ENCODE measurements around the gene SLC39A9. TPM values are rescaled to one million over a fixed set of nuclear protein-coding genes. Genes with fewer than 3 reads are reported as not detected.

Gene SLC39A9
- total RNA-seq, 2 experiments from 2014 or later = 86.5 to 91.7 TPM

DNA sequence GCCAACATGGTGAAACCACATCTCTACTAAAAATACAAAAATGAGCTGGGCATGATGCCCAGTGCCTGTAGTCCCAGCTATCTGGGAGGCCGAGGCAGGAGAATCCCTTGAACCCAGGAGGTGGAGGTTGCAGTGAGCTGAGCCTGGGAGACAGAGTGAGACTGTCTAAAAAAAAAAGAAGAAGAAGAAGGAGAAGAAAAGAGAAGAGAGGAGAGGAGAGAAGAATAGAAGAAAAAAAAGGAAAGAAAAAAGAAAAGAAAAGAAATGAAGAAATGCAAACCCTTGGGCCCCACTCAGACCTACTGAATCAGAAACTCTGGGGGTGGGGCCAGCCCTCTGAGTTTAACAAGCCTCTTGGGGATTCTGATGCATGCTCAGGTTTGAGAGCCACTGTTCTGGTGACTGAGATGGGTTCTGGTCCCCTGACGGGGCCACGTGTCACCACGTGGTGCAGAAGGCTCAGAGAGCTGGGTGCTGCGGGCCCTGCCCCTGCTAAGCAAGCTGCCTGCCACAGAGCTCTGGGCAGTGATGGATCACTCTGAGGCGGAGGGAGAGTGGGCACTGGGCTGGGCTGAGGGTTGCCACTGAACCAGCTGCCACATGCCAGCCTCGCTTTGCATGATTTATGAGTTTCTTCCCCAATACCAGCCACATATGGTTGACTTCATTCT lies 37.9 kb upstream of the SLC39A9 start:
- Histone ChIP-seq H3K4me3 (ENCODE audit: low read depth, low read length, poor library complexity, severe bottlenecking) (no peak overlapping the region), H4K20me1 (ENCODE audit: insufficient read depth, low read length) (no peaks in the 10 kb centered on the region), H3K79me2 (ENCODE audit: insufficient read depth, low read depth, low read length) (no peaks in the 10 kb centered on the region), H3K4me2 (ENCODE audit: low read length) (no peak overlapping the region), H3K4me1 (ENCODE audit: insufficient read depth, low read length, poor library complexity, severe bottlenecking) (peaks cover 13% of the 10 kb centered on the region), H2AFZ (ENCODE audit: low read length) (peak overlapping the region; percentile 11; the same call in 1 of the 2 replicates), H3K9me2 (ENCODE audit: insufficient read depth, low read length) (no peaks in the 10 kb centered on the region), H3K9me3 (ENCODE audit: low read length) (no peaks in the 10 kb centered on the region), H3K27ac (ENCODE audit: low read depth, low read length, poor library complexity, severe bottlenecking) (no peak overlapping the region), H3K36me3 (ENCODE audit: insufficient read depth, low read length) (no peaks in the 10 kb centered on the region)
- DNase-seq (ENCODE audit: low spot score) = peak; percentile 54
- ChIA-PET POLR2A (interaction anchor here (0.7 kb wide), 1 partner anchor 248 kb away, joined by 3 read pairs; no protein-coding TSS in a partner anchor), CTCF (ENCODE audit: unreplicated experiment) (interaction anchor here (0.6 kb wide), 1 partner anchor 221 kb away, joined by 3 read pairs; no protein-coding TSS in a partner anchor)
- no TSS peak for BruUV-seq (replicated peaks)
- TF ChIP-seq EZH2phosphoT487 (IDR thresholded peaks at IDR 0.05; ENCODE audit: borderline replicate concordance, low read depth, low read length) = no peak
- TF ChIP-seq, protein P1, sequence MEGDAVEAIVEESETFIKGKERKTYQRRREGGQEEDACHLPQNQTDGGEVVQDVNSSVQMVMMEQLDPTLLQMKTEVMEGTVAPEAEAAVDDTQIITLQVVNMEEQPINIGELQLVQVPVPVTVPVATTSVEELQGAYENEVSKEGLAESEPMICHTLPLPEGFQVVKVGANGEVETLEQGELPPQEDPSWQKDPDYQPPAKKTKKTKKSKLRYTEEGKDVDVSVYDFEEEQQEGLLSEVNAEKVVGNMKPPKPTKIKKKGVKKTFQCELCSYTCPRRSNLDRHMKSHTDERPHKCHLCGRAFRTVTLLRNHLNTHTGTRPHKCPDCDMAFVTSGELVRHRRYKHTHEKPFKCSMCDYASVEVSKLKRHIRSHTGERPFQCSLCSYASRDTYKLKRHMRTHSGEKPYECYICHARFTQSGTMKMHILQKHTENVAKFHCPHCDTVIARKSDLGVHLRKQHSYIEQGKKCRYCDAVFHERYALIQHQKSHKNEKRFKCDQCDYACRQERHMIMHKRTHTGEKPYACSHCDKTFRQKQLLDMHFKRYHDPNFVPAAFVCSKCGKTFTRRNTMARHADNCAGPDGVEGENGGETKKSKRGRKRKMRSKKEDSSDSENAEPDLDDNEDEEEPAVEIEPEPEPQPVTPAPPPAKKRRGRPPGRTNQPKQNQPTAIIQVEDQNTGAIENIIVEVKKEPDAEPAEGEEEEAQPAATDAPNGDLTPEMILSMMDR (conservative IDR thresholded peaks at IDR 0.05; ENCODE audit: low read length) = no peak
- intact Hi-C loops (cut with micrococcal nuclease; ENCODE audit: unreplicated experiment) = no loop called here

DNA sequence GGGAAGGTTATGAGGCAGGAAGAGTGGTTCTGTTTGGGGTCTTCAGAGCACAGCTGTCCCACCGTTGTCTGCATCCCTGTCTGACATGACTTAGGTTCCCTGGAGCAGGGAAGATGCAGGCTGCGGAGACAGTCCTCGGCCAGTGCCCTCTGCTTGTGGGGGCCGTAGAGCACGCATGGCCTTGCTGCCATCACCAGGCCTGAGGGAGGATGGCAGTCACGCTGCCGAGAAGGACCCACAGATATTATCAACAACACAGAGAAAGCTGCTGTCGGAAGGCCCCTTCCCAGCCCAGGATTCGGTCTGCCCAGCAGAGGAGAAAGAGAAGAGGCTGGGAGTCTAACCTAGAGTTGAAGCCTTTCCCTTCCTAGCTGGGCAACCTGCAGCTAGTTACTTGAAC lies 35.4 kb upstream of the SLC39A9 start:
- no peaks in the 10 kb centered on the region for H3K79me2 ChIP-seq (ENCODE audit: insufficient read depth, low read depth, low read length)
- H3K4me2 ChIP-seq (ENCODE audit: low read length) = no peak overlapping the region
- H3K4me3 ChIP-seq (ENCODE audit: low read depth, low read length, poor library complexity, severe bottlenecking) = no peak overlapping the region
- TF ChIP-seq EZH2phosphoT487 (IDR thresholded peaks at IDR 0.05; ENCODE audit: borderline replicate concordance, low read depth, low read length) = no peak
- TF ChIP-seq, protein P1 (conservative IDR thresholded peaks at IDR 0.05; ENCODE audit: low read length) = peak; percentile 48; the same call in 1 of the 2 replicates
- no peak overlapping the region for H2AFZ ChIP-seq (ENCODE audit: low read length)
- H4K20me1 ChIP-seq (ENCODE audit: insufficient read depth, low read length) = no peaks in the 10 kb centered on the region
- intact Hi-C loops (cut with micrococcal nuclease; ENCODE audit: unreplicated experiment) = no loop called here
- no TSS peak for BruUV-seq (replicated peaks)
- ChIA-PET CTCF (ENCODE audit: unreplicated experiment) (no interaction called here), POLR2A (no interaction called here)
- no peak overlapping the region for H3K27ac ChIP-seq (ENCODE audit: low read depth, low read length, poor library complexity, severe bottlenecking)
- DNase-seq (ENCODE audit: low spot score) = no peak
- no peaks in the 10 kb centered on the region for H3K9me3 ChIP-seq (ENCODE audit: low read length)
- no peaks in the 10 kb centered on the region for H3K36me3 ChIP-seq (ENCODE audit: insufficient read depth, low read length)
- H3K9me2 ChIP-seq (ENCODE audit: insufficient read depth, low read length) = no peaks in the 10 kb centered on the region
- H3K4me1 ChIP-seq (ENCODE audit: insufficient read depth, low read length, poor library complexity, severe bottlenecking) = peaks cover 7% of the 10 kb centered on the region

DNA sequence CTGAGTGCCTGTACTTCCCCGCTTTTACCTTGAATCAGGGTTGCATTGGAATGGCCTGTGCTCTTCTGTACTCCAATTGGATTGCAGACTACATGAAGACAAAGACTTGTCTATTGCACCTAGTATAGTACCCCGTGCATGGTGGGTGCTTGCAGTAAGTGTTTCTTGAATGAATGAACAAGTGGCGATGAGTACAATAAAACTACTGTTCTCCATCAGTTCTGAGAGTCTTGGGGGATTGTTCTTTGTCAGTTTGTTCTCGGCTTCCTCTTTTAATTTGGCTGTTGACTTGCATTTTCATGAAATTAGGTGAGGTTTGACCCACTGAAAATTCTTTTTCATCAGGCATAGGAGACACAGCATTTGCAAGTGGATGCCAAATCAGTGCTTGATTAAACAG lies 34.5 kb upstream of the SLC39A9 start:
- intact Hi-C loops (cut with micrococcal nuclease; ENCODE audit: unreplicated experiment) = no loop called here
- no peak overlapping the region for H3K27ac ChIP-seq (ENCODE audit: low read depth, low read length, poor library complexity, severe bottlenecking)
- CTCF ChIA-PET (ENCODE audit: unreplicated experiment) = no interaction called here

More for the DNA sequence above, 34.5 kb upstream of the SLC39A9 start:
- peaks cover 7% of the 10 kb centered on the region for H3K4me1 ChIP-seq (ENCODE audit: insufficient read depth, low read length, poor library complexity, severe bottlenecking)
- POLR2A ChIA-PET = no interaction called here
- no peak overlapping the region for H2AFZ ChIP-seq (ENCODE audit: low read length)
- no TSS peak for BruUV-seq (replicated peaks)
- DNase-seq (ENCODE audit: low spot score) = no peak
- no peaks in the 10 kb centered on the region for H3K9me2 ChIP-seq (ENCODE audit: insufficient read depth, low read length)
- TF ChIP-seq, protein P1 (conservative IDR thresholded peaks at IDR 0.05; ENCODE audit: low read length) = no peak
- no peak for TF ChIP-seq EZH2phosphoT487 (IDR thresholded peaks at IDR 0.05; ENCODE audit: borderline replicate concordance, low read depth, low read length)
- H3K79me2 ChIP-seq (ENCODE audit: insufficient read depth, low read depth, low read length) = no peaks in the 10 kb centered on the region
- no peak overlapping the region for H3K4me3 ChIP-seq (ENCODE audit: low read depth, low read length, poor library complexity, severe bottlenecking)
- no peaks in the 10 kb centered on the region for H3K36me3 ChIP-seq (ENCODE audit: insufficient read depth, low read length)
- H4K20me1 ChIP-seq (ENCODE audit: insufficient read depth, low read length) = no peaks in the 10 kb centered on the region
- no peaks in the 10 kb centered on the region for H3K9me3 ChIP-seq (ENCODE audit: low read length)
- no peak overlapping the region for H3K4me2 ChIP-seq (ENCODE audit: low read length)

All from OCI-LY7 (cell line).